ENCODE data around the gene UTP3.
"Not testable (repeated sequence)": the region's sequence is repeated elsewhere in the genome, so short reads cannot be mapped to it uniquely, and the experiment has no call there.

The UTP3 gene

GRCh38 chr4:70700712-70701111 lies 12.4 kb downstream of the UTP3 start:
- no peak overlapping the region for H3K4me3 ChIP-seq (ENCODE audit: low read depth, low read length)
- no peak for DNase-seq (ENCODE audit: low read depth)
- TF ChIP-seq CTCF (IDR thresholded peaks at IDR 0.05; ENCODE audit: low read depth, low read length) (no peak), MAX (IDR thresholded peaks at IDR 0.05; ENCODE audit: low read depth, low read length) (no peak), POLR2A (IDR thresholded peaks at IDR 0.05; ENCODE audit: extremely low read depth, insufficient read length) (no peak), MYC (IDR thresholded peaks at IDR 0.05; ENCODE audit: low read depth, low read length) (no peak)

GRCh38 chr4:70701271-70701670 lies 12.9 kb downstream of the UTP3 start:
- no peak overlapping the region for H3K4me3 ChIP-seq (ENCODE audit: low read depth, low read length)
- TF ChIP-seq CTCF (IDR thresholded peaks at IDR 0.05; ENCODE audit: low read depth, low read length) (no peak), POLR2A (IDR thresholded peaks at IDR 0.05; ENCODE audit: extremely low read depth, insufficient read length) (no peak), MAX (IDR thresholded peaks at IDR 0.05; ENCODE audit: low read depth, low read length) (no peak), MYC (IDR thresholded peaks at IDR 0.05; ENCODE audit: low read depth, low read length) (no peak)
- no peak for DNase-seq (ENCODE audit: low read depth)

GRCh38 chr4:70702592-70702991 lies 14.3 kb downstream of the UTP3 start:
- not testable (repeated sequence) for DNase-seq (ENCODE audit: low read depth)

GRCh38 chr4:70703619-70704214 lies 15.4 kb downstream of the UTP3 start:
- peak; percentile 10 for DNase-seq (ENCODE audit: low read depth)
- TF ChIP-seq CTCF (IDR thresholded peaks at IDR 0.05; ENCODE audit: low read depth, low read length) (no peak), MYC (IDR thresholded peaks at IDR 0.05; ENCODE audit: low read depth, low read length) (no peak), POLR2A (IDR thresholded peaks at IDR 0.05; ENCODE audit: extremely low read depth, insufficient read length) (no peak), MAX (IDR thresholded peaks at IDR 0.05; ENCODE audit: low read depth, low read length) (no peak)
- peak overlapping the region; percentile 55 for H3K4me3 ChIP-seq (ENCODE audit: low read depth, low read length)

More at GRCh38 chr4:70702592-70702991, 14.3 kb downstream of the UTP3 start:
- not testable (repeated sequence) for H3K4me3 ChIP-seq (ENCODE audit: low read depth, low read length)

- TF ChIP-seq POLR2A (IDR thresholded peaks at IDR 0.05; ENCODE audit: extremely low read depth, insufficient read length), result peak; percentile 21
- TF ChIP-seq CTCF (IDR thresholded peaks at IDR 0.05; ENCODE audit: low read depth, low read length), result peak; percentile 28
- TF ChIP-seq MAX (IDR thresholded peaks at IDR 0.05; ENCODE audit: low read depth, low read length), result no peak
- DNase-seq (ENCODE audit: low read depth), result peak; percentile 87
These were observed 16.0 kb downstream of the UTP3 start for GRCh38 chr4:70704215-70704930.

GRCh38 chr4:70704931-70705182 lies 16.5 kb downstream of the UTP3 start:
- no peak for TF ChIP-seq CTCF (IDR thresholded peaks at IDR 0.05; ENCODE audit: low read depth, low read length)
- no peak for TF ChIP-seq MYC (IDR thresholded peaks at IDR 0.05; ENCODE audit: low read depth, low read length)
- TF ChIP-seq MAX (IDR thresholded peaks at IDR 0.05; ENCODE audit: low read depth, low read length), result no peak
- TF ChIP-seq POLR2A (IDR thresholded peaks at IDR 0.05; ENCODE audit: extremely low read depth, insufficient read length), result no peak
- peak overlapping the region; percentile 82 for H3K4me3 ChIP-seq (ENCODE audit: low read depth, low read length)
- no peak for DNase-seq (ENCODE audit: low read depth)

More at GRCh38 chr4:70704215-70704930, 16.0 kb downstream of the UTP3 start:
- peak overlapping the region; percentile 55 for H3K4me3 ChIP-seq (ENCODE audit: low read depth, low read length)

Measured in NB4 (cell line).